Ectodermal cell (in vitro differentiated cells): ENCODE measurements around the gene FEZ2.
"Not testable (repeated sequence)": the region's sequence is repeated elsewhere in the genome, so short reads cannot be mapped to it uniquely, and the experiment has no call there.

Source experiments
- H3K27ac ChIP-seq: 2 replicates; pipeline ENCODE4 v1.7.0; 2013; ENCODE audit warnings: mild to moderate bottlenecking, low read depth, low read length; ENCODE audit not compliant: insufficient read depth, poor library complexity, severe bottlenecking
- H3K27me3 ChIP-seq: 2 replicates; pipeline ENCODE4 v1.7.0; 2013; ENCODE audit warnings: mild to moderate bottlenecking, low read length; ENCODE audit not compliant: insufficient read depth, control insufficient read depth, poor library complexity, severe bottlenecking
- H3K36me3 ChIP-seq: one replicate; pipeline ENCODE4 v1.7.0; 2013; ENCODE audit warnings: low read length; ENCODE audit not compliant: control insufficient read depth, insufficient read depth
- H3K4me1 ChIP-seq: one replicate; pipeline ENCODE4 v1.7.0; 2013; ENCODE audit warnings: low read length; ENCODE audit not compliant: control insufficient read depth, insufficient read depth
- H3K4me3 ChIP-seq: 2 replicates; pipeline ENCODE4 v1.7.0; 2013; ENCODE audit warnings: low read depth, low read length, control low read depth; ENCODE audit not compliant: insufficient read depth
- H3K9me3 ChIP-seq: 2 replicates; pipeline ENCODE4 v1.7.0; 2013; ENCODE audit warnings: mild to moderate bottlenecking, low read length, moderate library complexity; ENCODE audit not compliant: control insufficient read depth
- WGBS, 2 experiments: methylation state at CpG; one replicate each; pipeline ENCODE4 v1.1.7; 2013; ENCODE audit warnings: missing lambda C conversion rate in 2 of 2; 5-methylcytosine and 5-hydroxymethylcytosine counted together

Gene FEZ2

GRCh38 chr2:36613801-36614200 lies 15.8 kb upstream of the FEZ2 start:
- Histone ChIP-seq H3K27ac (no peak overlapping the region), H3K36me3 (no peaks in the 10 kb centered on the region), H3K27me3 (no peaks in the 10 kb centered on the region), H3K9me3 (no peaks in the 10 kb centered on the region), H3K4me1 (no peaks in the 10 kb centered on the region), H3K4me3 (no peak overlapping the region)
- WGBS, 2 experiments = 96 to 97% methylated on average over 1 of the region's 1 CpG

- no peaks in the 10 kb centered on the region for H3K36me3 ChIP-seq
- H3K27ac ChIP-seq = no peak overlapping the region
- H3K27me3 ChIP-seq = no peaks in the 10 kb centered on the region
- H3K4me3 ChIP-seq = no peak overlapping the region
- no peaks in the 10 kb centered on the region for H3K9me3 ChIP-seq
- 93 to 95% methylated on average over 4 to 5 of the region's 5 CpGs for WGBS, 2 experiments
- H3K4me1 ChIP-seq = no peaks in the 10 kb centered on the region
Observed at GRCh38 chr2:36611316-36611990, 13.5 kb upstream of the FEZ2 start.

- 86 to 97% methylated on average over 1 of the region's 1 CpG for WGBS, 2 experiments
- Histone ChIP-seq H3K9me3 (no peaks in the 10 kb centered on the region), H3K27ac (no peak overlapping the region), H3K36me3 (no peaks in the 10 kb centered on the region), H3K4me3 (no peak overlapping the region), H3K4me1 (no peaks in the 10 kb centered on the region), H3K27me3 (no peaks in the 10 kb centered on the region)
Observed at GRCh38 chr2:36609507-36609906, 11.5 kb upstream of the FEZ2 start.

- Histone ChIP-seq H3K4me1 (no peaks in the 10 kb centered on the region), H3K27me3 (no peaks in the 10 kb centered on the region), H3K36me3 (no peaks in the 10 kb centered on the region), H3K9me3 (no peaks in the 10 kb centered on the region), H3K4me3 (no peak overlapping the region), H3K27ac (no peak overlapping the region)
- WGBS, 2 experiments = 91 to 94% methylated on average over 3 of the region's 3 CpGs
Observed at GRCh38 chr2:36607947-36608346, 10.0 kb upstream of the FEZ2 start.

DNA sequence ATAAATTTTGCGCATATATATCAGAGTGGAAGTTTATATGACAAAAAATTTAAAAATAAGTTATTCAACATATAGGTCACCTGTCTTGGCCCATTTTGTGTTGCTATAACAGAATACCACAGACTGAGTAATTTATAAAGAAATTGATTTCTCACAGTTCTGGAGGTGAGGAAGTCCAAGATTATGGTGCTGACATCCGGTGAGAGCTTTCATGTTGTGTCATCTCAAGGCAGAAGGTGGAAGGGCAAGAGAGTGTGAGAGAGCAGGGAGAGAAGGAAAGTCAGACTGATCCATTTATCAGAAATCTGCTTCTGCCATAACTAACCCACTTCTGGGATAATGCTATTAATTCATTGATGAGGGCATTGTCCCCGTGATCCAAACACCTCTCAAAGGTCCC lies 9.0 kb upstream of the FEZ2 start:
- H3K36me3 ChIP-seq = no peaks in the 10 kb centered on the region
- 71 to 77% methylated on average over 2 of the region's 3 CpGs for WGBS, 2 experiments

GRCh38 chr2:36605273-36605672 lies 7.3 kb upstream of the FEZ2 start:
- Histone ChIP-seq H3K4me3 (no peak overlapping the region), H3K4me1 (no peaks in the 10 kb centered on the region), H3K27me3 (no peaks in the 10 kb centered on the region), H3K9me3 (no peaks in the 10 kb centered on the region), H3K36me3 (no peaks in the 10 kb centered on the region), H3K27ac (no peak overlapping the region)

More for the DNA sequence above, 9.0 kb upstream of the FEZ2 start:
- Histone ChIP-seq H3K27ac (no peak overlapping the region), H3K4me3 (no peak overlapping the region), H3K27me3 (no peaks in the 10 kb centered on the region), H3K4me1 (no peaks in the 10 kb centered on the region), H3K9me3 (no peaks in the 10 kb centered on the region)

DNA sequence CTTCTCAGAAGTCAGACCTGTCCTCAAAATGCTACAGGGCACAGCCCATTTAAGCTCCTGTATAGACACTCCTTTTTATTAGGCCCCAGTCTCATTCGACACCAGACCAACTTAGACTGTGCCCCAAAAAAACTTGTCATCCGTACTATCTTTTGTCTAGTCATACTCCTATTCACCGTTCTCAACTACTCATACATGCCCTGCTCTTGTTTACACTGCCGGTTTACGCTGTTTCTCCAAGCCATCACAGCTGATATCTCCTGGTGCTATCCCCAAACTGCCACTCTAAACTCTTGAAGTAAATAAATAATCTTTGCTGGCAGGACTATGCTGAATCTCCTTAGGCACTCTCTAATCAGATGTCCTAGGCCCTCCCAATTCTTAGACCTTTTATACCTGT lies 5.7 kb upstream of the FEZ2 start:
- H3K4me3 ChIP-seq, H3K27ac ChIP-seq, H3K4me1 ChIP-seq, H3K27me3 ChIP-seq, H3K36me3 ChIP-seq, H3K9me3 ChIP-seq: not testable (repeated sequence)
- 78 to 88% methylated on average over 2 to 3 of the region's 5 CpGs for WGBS, 2 experiments

GRCh38 chr2:36597003-36597531 lies 901 bp downstream of the FEZ2 start:
- WGBS, 2 experiments = 27 to 29% methylated on average over 19 of the region's 19 CpGs
- Histone ChIP-seq H3K4me3 (peak overlapping the region; percentile 68), H3K27ac (peak overlapping the region; percentile 37), H3K27me3 (peaks cover 15% of the 10 kb centered on the region), H3K9me3 (no peaks in the 10 kb centered on the region), H3K4me1 (peaks cover 7% of the 10 kb centered on the region), H3K36me3 (no peaks in the 10 kb centered on the region)

GRCh38 chr2:36596397-36596796 lies 1.6 kb downstream of the FEZ2 start:
- no peaks in the 10 kb centered on the region for H3K36me3 ChIP-seq
- H3K27ac ChIP-seq = no peak overlapping the region
- no peaks in the 10 kb centered on the region for H3K9me3 ChIP-seq
- H3K4me1 ChIP-seq = peaks cover 7% of the 10 kb centered on the region
- H3K4me3 ChIP-seq = peak overlapping the region; percentile 68
- peaks cover 15% of the 10 kb centered on the region for H3K27me3 ChIP-seq
- 95 to 96% methylated on average over 12 of the region's 12 CpGs for WGBS, 2 experiments

DNA sequence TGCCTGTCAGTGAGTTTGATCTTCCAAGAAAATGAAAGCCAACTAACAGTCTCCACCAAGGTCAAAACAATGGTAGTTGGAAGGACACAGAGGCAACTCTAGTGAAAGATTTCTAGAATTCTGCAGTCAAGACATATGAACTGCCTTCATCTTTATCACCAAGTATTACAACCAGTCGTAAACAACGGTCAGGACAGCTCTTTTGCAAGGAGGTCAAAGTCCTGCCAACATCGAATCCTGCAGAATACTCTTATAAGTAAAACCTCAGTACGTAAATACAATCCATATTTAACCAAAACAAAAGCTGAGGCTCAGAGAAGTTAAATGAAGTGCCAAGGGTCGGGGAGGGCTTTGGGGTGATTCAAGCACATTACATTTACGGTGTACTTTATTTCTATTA lies 3.1 kb downstream of the FEZ2 start:
- Histone ChIP-seq H3K36me3 (no peaks in the 10 kb centered on the region), H3K4me3 (no peak overlapping the region), H3K9me3 (no peaks in the 10 kb centered on the region), H3K27me3 (peaks cover 15% of the 10 kb centered on the region), H3K4me1 (peaks cover 7% of the 10 kb centered on the region), H3K27ac (no peak overlapping the region)
- 94 to 96% methylated on average over 4 to 6 of the region's 6 CpGs for WGBS, 2 experiments
